Lung (tissue), 16 donors: ENCODE data around the gene VSTM2B. TPM values are rescaled to one million over a fixed set of nuclear protein-coding genes. Genes with fewer than 3 reads are reported as not detected.

ENCODE experiments used
- ATAC-seq: fragments of 200-7000 bp; cut with Tn5 transposase; one replicate; pipeline ENCODE4 v1.9.1; 2020; ENCODE audit warnings: moderate number of reproducible peaks; ENCODE audit not compliant: insufficient read depth, low FRiP score
- DNase-seq, 3 donors: peaks; one replicate each; pipeline ENCODE4 v3.0.0-alpha.2; 2013 to 2017
- H3K27ac ChIP-seq, 2 donors: one replicate each; pipeline ENCODE4 v1.5.1; 2013; ENCODE audit warnings: mild to moderate bottlenecking in 2 of 2, moderate library complexity in 2 of 2, control low read depth in 1 of 2, inconsistent platforms in 1 of 2, low read depth in 1 of 2, low read length in 1 of 2
- H3K27me3 ChIP-seq, 3 donors: one replicate each; pipeline ENCODE4 v1.5.1; 2013; ENCODE audit warnings: low read length in 2 of 3; ENCODE audit not compliant: control insufficient read depth in 3 of 3, insufficient read depth in 3 of 3
- H3K36me3 ChIP-seq, 4 donors: one replicate each; pipeline ENCODE4 v1.5.1; 2013; ENCODE audit warnings: low read length in 4 of 4, mild to moderate bottlenecking in 1 of 4, moderate library complexity in 1 of 4; ENCODE audit not compliant: control insufficient read depth in 4 of 4, insufficient read depth in 4 of 4
- H3K4me1 ChIP-seq, 5 donors: one replicate each; pipeline ENCODE4 v1.5.1; 2013; ENCODE audit warnings: low read length in 5 of 5, mild to moderate bottlenecking in 2 of 5, moderate library complexity in 1 of 5; ENCODE audit not compliant: control insufficient read depth in 5 of 5, insufficient read depth in 5 of 5
- H3K4me3 ChIP-seq: one replicate; pipeline ENCODE4 v1.5.1; 2013; ENCODE audit warnings: mild to moderate bottlenecking, control low read depth, moderate library complexity
- H3K9ac ChIP-seq, 2 donors: one replicate each; pipeline ENCODE4 v1.5.1; 2013; ENCODE audit warnings: low read length in 2 of 2, control low read depth in 1 of 2; ENCODE audit not compliant: insufficient read depth in 1 of 2
- H3K9me3 ChIP-seq, 4 donors: one replicate each; pipeline ENCODE4 v1.5.1; 2013; ENCODE audit warnings: low read length in 3 of 4, mild to moderate bottlenecking in 1 of 4, moderate library complexity in 1 of 4; ENCODE audit not compliant: control insufficient read depth in 4 of 4, insufficient read depth in 3 of 4
- WGBS, 2 donors: extraction: QIAGEN DNeasy Blood & Tissue Kit; methylation state at CpG; one replicate each; pipeline ENCODE4 v1.1.7; 2013; 5-methylcytosine and 5-hydroxymethylcytosine counted together
- long read RNA-seq, 5 donors: transcript quantifications; one replicate each; lab custom pipeline, GENCODE V29; 2026
- polyA plus RNA-seq, 2 donors: library from polyadenylated mRNA; stranded (reverse); fragments of 200-250 nt; gene quantifications; one replicate each; pipeline ENCODE4 v1.2.1, GENCODE V29; 2013
- total RNA-seq, 2 donors: library from RNA; depleted of rRNA in 1 of 2; stranded (reverse); fragments of >200 nt in 1 of 2; gene quantifications; one replicate each; pipeline ENCODE4 v1.2.1, GENCODE V29; 2014 to 2021
- TF ChIP-seq, protein P1 (sequence below): IDR thresholded peaks from 2 replicates; pipeline ENCODE4 v1.5.1; 2012; ENCODE audit warnings: mild to moderate bottlenecking; ENCODE audit errors: control extremely low read depth, extremely low read depth
- donor health status: control.
- donor health status: control.
- donor health status: Bipolar disorder and iron deficiency.
- donor health status: healthy.
- donor health status: DM: yes; HTN: yes; CAD: no.

The VSTM2B gene
- total RNA-seq (not detected), polyA plus RNA-seq (not detected)
- long read RNA-seq, donor 1, result 0 reads
- long read RNA-seq, donor 2, result 0 reads
- long read RNA-seq, donor 3, result 0 reads
- long read RNA-seq, donor 4, result 0 reads
- long read RNA-seq, donor 5, result 0 reads

DNA sequence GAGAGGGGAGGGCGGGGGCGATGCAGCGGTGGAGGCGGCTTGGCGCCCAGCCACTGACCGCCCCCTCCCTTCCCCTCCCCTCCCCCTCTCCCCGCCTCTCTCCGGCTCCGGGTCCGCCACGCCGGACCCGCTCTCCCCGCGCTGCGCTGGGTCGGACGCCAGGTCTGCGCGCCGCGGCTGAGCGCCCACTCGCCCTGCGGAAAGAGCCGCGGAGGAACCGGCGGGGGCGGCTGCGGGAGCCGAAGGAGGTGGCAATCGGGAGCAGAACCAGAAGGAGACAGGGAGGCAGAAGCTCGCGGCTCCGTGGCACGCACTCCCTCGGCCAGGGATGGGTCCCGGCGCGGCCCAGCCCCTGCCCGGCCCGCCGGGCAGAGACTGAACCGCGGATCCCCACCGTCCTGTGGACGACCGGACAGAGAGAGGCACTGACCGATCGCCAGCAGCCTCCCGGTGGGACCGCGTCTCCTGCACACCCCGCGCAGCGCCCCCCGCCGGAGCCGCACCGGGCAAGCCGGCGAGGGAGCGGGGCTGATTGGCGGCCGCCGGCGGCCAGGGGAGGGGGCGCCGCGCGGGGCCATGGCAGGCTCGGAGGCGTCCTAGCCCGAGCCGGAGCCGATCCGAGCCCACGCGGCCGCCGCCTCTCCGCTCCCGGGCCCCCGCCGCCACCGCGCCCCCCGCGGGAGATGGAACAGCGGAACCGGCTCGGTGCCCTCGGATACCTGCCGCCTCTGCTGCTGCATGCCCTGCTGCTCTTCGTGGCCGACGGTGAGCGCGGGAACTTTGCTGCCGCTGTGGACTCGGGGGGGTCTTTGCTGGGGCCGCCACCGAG, at the start of gene VSTM2B:
Gene VSTM2B (plus strand): TSS at position 94 of the 829 bp plus-strand sequence. CDS start 590 bp downstream, at position 684.
- WGBS, 2 donors, result 2% methylated on average over 46 to 104 of the region's 104 CpGs
- H3K9ac ChIP-seq, result no peak within 1 kb of the TSS
- peaks cover 46 to 68% (median 62%) of the 10 kb centered on the region in 3 donors for H3K27me3 ChIP-seq
- no peaks in the 10 kb centered on the region for H3K36me3 ChIP-seq
- peaks cover 0 to 17% (median 0%) of the 10 kb centered on the region in 4 donors for H3K9me3 ChIP-seq
- H3K4me3 ChIP-seq, result no peak within 1 kb of the TSS
- H3K4me1 ChIP-seq, result peaks cover 0 to 25% (median 2%) of the 10 kb centered on the region in 5 donors
- ATAC-seq, result no peak
- DNase-seq, result no peak
- TF ChIP-seq, protein P1, sequence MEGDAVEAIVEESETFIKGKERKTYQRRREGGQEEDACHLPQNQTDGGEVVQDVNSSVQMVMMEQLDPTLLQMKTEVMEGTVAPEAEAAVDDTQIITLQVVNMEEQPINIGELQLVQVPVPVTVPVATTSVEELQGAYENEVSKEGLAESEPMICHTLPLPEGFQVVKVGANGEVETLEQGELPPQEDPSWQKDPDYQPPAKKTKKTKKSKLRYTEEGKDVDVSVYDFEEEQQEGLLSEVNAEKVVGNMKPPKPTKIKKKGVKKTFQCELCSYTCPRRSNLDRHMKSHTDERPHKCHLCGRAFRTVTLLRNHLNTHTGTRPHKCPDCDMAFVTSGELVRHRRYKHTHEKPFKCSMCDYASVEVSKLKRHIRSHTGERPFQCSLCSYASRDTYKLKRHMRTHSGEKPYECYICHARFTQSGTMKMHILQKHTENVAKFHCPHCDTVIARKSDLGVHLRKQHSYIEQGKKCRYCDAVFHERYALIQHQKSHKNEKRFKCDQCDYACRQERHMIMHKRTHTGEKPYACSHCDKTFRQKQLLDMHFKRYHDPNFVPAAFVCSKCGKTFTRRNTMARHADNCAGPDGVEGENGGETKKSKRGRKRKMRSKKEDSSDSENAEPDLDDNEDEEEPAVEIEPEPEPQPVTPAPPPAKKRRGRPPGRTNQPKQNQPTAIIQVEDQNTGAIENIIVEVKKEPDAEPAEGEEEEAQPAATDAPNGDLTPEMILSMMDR, result no peak
- no peak within 1 kb of the TSS for H3K27ac ChIP-seq

DNA sequence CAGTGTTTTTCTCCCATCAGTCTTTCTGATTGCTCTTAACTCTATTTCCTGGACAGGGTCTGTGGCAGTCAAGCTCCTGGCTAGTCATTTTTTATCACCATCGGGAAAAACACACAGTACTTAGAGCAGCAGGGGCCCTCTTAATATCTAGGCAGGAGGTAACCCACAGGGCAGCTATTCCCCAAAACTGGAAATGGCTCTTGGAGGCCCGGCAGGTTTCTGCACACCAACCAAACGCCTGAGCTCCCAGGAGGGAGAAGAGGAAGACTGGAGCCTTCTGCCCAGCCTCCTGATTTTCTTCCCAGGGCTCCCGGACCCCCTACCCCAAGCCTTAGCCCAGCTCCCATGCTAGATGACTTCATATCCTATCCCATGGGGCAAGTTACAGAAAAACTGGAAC, 49.3 kb upstream of the VSTM2B start:
- H3K9me3 ChIP-seq, result peaks cover 0 to 19% (median 0%) of the 10 kb centered on the region in 4 donors
- no peak for DNase-seq
- peaks cover 0 to 4% (median 0%) of the 10 kb centered on the region in 3 donors for H3K27me3 ChIP-seq
- ATAC-seq, result no peak
- H3K4me3 ChIP-seq, result no peak overlapping the region
- H3K9ac ChIP-seq, result no peak overlapping the region
- 64 to 72% methylated on average over 4 of the region's 4 CpGs for WGBS, 2 donors
- H3K36me3 ChIP-seq, result no peaks in the 10 kb centered on the region
- no peaks in the 10 kb centered on the region for H3K4me1 ChIP-seq
- H3K27ac ChIP-seq, result no peak overlapping the region
- TF ChIP-seq, protein P1, result no peak

DNA sequence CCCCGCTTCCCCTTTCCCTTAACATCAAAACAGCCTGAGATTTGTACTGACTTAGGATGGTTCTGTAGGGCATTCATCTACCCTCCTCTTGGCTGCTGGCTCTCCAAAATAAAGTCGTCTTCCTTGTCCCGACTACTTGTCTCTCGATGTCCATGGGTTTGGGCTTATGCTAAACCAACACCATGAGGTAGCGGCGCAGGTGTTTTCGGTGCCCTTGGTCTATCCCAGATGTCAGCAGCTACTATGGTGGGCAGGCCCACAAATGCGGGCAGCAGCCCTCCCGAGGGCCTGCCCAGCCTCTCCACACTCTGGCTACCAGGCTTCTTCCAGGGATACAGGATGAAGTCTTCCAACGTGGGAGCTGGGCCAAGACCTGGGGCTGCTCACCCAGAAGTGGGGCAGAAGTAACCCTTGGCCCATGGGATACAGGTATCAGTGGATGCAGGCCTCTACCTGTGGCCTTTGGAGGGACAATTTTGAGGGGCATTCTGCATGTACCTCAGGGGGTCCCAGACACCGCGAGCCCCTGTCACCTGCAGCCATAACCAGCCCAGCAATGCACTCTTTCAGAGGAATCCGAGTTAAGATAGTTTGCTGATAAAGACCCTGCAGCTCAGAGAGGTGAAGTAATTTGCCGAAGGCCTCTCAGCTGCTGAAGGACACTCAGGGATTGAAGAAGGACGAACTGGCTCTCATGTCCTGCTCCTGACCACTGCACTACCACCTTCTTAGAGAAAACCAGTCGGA, 47.8 kb upstream of the VSTM2B start:
- Histone ChIP-seq H3K9ac (no peak overlapping the region), H3K27ac (no peak overlapping the region), H3K9me3 (peaks cover 0 to 19% (median 0%) of the 10 kb centered on the region in 4 donors), H3K36me3 (no peaks in the 10 kb centered on the region), H3K4me1 (no peaks in the 10 kb centered on the region), H3K4me3 (no peak overlapping the region), H3K27me3 (peaks cover 0 to 4% (median 0%) of the 10 kb centered on the region in 3 donors)
- ATAC-seq (no peak), DNase-seq (no peak)
- TF ChIP-seq, protein P1, result no peak
- 83 to 87% methylated on average over 16 of the region's 16 CpGs for WGBS, 2 donors
